ENCODE results near the gene ARF1.

- TF ChIP-seq EZH2 (IDR thresholded peaks at IDR 0.05) (no peak), FOXP2 (optimal IDR thresholded peaks at IDR 0.05; ENCODE audit: control extremely low read depth, extremely low read length, insufficient read depth) (no peak), POLR2AphosphoS5 (IDR thresholded peaks at IDR 0.05; ENCODE audit: borderline replicate concordance, low read depth, low read length) (no peak)
Measured at GRCh38 chr1:228112167-228112566, 29.7 kb downstream of the ARF1 start.
